UCSD-AML1 (cell line): ENCODE measurements around the gene GTSF1L.

ENCODE experiments used
- DNase-seq: peaks from one replicate; lab custom pipeline; 2025; ENCODE audit not compliant: unreplicated experiment; lab: John Stamatoyannopoulos, UW

Gene GTSF1L

DNA sequence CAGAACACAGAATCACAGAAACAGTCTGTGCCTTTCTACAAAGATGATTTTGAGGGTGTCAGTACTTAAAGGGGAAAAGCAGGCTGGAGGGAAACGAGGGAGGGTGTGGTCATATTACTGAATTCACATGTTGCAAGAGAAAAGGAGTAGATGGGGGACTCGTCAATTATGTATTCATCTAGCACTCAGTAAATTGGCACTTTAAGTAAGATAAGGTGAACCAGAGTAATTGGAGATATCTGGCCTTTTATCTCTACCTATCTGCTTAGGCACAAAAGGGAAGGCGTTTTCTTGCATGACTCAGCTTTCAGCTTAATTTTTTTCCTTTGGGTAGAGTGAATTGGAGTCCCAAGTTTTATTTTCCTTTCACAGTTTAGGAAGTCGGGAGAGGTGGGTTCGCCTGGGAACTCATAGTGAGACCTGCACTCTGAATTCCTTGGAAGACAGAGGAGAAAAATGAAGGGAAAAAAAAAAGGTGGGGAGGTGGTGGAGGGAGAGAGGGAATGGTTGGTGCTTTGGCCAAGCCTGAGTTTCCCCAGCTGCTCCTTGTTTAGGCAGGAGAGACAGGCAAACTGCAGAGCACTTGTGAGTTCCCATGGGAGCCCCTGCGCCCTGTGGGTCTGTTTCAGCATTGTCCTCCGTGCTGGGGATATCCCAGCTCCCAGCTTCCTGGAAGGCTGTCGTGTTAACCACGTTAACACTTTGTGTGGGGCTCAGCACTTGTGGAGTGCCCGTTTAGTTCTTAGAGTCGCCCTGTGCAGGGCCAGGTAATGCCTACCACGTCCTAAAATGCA, 19.7 kb upstream of the GTSF1L start:
- no peak for DNase-seq

DNA sequence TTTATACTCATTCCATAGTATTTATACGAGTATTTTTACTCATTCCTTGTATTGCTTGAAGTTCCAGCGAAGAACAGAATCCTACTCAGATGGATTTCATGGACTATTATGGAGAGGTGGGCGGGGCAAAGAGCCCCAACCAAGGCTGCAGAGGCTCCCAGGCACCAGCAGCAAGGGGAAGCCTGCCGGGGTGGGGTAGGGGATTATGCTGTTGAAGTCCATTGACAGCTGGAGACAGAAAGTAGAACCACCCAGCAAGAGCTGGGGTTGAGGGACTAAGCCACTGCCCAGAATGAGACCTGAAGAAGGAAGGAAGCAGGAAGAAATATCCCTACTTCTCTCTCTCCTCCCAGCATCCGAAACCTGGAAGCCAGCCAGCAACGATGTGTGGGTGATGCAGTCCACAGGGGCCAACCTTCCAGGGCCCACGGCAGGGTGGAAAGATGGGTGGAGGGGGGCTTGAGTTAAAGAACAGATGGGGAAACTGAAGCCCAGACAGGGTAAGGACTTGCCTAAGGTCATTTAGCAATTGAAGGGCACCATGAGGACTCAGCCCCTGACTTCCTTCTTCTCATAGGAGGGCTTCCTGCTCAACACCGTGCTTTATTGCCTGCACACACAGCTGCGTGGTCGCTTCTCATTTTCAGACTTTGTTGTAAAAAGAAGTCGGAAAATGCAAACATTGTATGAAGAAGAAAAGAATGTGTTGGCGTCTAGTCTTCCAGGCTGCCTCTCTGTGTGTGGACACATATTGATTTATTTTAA, 18.3 kb upstream of the GTSF1L start:
- peak; percentile 34 for DNase-seq

DNA sequence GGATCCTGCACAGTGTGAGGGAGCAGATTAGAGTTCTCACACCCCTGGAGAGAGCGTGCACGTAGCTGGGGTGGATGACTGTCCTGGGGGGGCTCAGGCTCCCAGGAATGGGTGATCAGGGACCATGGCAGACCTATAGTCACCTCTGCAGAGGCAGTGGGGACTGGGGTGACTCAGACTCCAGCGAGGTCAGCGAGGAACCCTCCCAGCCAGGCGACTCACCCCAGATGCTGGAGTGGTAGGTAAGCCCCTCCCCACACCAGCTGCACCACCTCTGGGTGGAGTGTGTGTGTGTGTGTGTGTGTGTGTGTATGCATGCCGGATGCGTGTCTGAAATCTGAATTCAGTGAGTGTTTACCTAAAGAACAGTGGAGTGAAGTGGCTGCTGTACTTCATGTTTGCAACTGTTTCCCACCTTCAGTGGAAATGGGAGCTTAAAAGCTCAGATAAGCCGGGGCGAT, 17.4 kb upstream of the GTSF1L start:
- DNase-seq: no peak

DNA sequence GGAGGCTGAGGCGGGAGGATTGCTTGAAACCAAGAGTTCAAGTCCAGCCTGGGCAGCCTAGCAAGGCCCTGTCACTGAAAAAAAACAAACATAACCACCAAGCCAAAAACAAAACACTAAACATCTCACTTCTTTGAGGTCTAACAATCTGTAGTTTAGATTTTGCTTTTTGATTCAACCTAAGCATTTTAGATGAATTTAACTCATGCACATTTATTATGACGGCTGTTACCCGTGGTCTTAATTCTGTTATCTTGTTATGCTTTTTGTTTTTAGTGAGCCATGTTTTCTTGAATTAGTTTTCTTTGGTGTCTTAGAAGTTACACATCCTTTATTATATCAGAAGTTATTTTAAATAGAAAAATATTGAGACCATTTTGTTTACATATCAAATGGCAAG, 13.8 kb upstream of the GTSF1L start:
- no peak for DNase-seq

DNA sequence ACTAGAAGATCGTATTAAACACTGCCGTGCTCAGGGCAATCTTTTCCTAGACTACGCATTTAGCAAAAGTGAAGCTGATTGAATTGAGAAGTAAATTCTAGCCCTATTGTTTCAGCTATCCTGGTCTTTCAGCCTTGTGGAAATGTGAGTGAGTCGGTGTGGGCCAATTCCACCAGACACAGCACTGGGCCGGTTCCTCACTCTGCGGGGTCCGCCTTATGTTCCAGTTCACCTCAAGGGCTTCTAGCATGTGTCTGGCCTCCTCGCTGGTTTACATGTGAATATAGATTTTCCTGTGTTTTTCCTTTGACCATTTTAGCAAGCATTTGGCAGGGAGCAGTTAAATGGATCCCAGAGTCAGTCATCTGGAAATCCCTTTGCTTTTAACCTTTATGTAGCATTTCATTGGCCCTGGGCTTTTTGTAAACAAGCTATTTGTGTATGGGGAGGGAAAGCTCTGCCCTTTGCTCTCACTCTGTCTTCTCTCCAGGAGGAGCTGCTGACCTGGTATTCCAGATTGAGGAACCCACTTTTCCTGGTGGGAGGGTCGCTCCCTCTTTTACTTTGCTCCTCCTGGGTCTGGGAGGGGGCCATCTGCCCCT, 12.4 kb upstream of the GTSF1L start:
- DNase-seq: no peak

DNA sequence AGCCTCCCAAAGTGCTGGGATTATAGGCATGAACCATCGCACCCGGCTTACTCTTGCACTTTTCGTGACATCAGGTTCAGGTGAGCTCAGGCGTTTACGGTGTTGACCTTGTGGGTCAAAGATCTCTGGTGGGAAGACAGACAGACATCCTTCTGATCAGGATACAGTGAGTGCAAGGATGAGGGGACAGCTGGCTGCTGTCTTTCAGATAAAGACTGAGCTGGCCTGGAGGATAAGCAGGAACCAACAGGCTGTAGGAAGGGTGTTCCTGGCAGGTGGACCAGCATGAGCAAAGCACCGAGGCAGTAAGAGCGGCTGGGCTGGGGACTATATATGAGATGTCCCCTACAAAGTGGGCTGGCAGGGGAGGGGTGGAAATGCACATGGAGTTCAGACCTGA, 11.1 kb upstream of the GTSF1L start:
- DNase-seq: no peak

DNA sequence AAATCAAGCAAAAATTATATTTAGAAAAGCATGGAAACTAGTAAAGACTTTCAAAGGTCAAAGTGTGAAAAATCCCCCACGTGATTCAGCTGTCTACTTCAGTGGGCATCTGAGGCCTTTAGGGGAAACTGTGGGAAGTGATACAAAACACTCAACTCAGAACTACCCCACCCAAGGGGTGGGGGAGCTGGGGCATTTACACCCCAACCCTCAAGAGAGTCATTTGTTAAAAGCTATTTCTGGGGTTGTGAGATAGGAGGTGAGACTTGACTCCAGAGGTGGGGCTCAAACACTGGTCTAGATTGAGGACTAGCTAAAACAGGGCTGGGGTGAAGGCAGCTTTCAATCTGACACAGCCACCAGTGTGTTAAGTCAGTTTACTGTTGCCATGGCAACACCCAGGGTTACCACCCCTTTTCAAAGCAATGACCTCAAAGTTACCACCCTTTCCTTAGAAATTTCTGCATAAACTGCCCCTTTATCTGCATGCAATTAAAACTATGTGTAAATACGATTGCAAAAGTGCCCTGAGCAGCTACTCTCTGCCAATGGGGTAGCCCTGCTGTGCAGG, 9.9 kb upstream of the GTSF1L start:
- DNase-seq: no peak

DNA sequence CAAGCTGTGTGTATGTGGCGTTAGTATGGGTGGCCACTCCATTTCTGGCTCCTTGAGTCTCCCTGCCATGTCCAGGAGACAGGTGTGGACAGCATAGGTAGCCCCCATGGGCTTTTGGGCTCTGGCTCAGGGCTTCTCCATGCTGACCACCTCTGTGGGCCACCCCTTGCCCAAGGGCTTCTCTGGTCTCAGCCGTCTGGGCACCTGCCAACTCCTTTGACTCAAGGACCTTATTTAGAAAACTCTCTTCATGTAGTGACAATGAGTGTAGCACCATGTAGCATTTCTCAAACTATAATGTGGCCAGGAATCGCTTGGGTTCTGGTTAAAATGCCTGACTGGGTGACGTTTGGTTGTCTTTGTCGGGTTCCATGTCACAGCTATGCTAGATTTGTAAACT, 5.1 kb upstream of the GTSF1L start:
- DNase-seq: no peak

DNA sequence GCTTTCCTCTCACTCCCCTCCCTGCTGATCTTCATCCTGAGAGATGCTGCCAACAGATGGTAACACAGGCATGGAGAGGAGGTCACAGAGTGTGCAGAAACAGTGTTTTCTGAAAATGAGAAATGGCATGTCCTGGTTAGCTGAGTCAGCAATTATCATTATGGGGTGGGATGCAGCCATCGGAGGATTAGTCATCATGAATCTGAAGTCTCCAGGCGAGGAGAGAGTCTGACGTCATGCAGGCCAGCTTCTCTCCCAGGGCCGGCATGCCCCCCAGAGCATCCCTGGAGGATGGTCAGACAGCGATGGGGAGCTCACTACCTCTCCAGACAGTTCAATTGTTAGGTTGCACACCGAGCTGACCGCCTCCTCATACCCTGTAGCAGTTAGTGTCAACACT, 4.7 kb upstream of the GTSF1L start:
- no peak for DNase-seq

DNA sequence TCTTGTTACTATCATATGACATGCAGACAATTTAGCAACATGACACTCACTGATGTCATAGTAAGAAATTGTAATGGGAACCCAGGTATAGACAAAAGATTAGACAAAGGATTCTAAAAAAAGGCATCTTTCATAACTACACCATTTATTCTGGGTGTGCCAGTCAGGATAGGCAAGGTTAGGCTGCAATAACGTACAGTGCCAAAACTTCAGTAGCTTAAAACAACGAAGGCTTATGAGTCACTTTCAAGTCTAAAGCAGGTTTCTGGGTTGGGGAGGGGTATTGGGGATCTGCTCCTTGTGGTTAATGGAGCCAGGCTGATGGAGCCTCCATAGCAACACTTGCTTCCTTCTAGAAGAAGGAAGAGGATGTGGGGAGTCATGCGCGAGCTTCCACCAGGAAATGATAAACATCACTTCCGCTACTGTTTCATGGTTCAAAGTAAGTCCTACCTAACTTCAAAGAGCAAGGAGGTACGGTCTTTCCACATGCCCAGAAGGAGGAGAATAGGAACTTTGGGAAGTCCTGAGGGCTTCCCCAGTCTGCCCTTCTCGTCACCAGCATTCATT, 2.0 kb upstream of the GTSF1L start:
- DNase-seq: peak; percentile 28

DNA sequence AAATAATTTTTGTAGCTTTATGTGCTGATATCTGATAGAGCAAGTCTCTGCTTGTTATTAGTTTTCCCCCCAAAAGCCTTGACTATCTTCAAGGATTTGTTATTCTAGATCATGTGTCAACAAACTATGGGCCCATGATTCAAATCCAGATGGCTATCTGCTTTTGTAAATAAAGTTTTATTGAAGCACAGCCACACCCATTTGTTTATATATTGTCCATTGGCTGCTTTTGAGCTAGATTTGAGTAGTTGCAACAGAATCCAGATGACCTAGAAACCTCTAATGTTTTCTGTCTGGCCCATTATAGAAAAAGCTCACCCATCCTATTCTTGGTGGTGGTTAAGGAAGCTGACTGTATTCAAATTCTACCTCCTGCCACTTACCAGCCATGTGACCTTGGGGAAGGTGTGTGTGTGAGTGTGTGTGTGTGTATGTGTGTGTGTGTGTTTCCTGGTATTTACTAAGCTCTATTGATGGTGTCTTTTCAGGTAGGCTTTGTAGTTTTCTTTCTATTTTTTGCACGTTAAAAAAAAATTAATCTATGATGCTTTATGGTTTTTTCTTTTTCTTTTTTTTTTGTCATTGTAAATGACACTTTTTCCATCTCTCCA, 1.3 kb upstream of the GTSF1L start:
- DNase-seq: no peak

DNA sequence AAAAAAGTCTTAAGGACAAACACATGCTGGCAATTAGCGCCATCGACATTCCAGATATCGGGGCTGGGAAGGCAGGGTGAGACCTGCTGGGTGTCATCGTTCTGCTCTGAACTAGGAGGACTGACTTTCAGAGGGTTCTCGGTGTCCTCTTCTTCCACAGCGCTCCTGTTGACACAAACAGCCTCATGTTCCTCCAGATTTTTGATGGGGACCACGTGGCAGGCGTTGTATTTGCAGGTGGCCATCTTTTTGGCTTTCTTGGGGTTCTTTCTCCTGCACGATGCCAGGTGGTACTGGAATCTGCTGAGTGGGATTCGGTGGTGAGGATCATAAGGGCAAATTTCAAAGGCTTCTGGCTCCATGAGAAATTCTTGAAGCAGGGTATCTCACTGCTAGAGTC, 469 bp downstream of the GTSF1L start:
- DNase-seq: no peak

DNA sequence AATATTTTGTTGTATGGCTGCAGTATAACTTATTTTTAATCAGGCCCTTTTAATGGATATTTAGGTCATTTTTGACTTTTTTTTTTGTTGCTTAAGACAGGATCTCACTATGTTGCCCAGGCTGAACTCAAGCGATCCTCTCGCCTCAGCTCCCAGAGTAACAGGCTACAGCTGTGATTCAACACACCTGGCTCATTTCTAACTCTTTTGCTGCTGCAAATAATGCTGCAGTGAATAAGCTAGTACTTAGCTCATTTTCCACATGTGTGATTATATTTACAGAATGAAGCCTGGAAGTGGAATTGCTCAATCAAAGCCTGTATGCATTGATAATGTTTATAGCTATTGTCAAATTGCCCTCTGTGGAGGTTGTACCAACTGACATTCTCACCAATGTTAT, 1.1 kb downstream of the GTSF1L start:
- no peak for DNase-seq

DNA sequence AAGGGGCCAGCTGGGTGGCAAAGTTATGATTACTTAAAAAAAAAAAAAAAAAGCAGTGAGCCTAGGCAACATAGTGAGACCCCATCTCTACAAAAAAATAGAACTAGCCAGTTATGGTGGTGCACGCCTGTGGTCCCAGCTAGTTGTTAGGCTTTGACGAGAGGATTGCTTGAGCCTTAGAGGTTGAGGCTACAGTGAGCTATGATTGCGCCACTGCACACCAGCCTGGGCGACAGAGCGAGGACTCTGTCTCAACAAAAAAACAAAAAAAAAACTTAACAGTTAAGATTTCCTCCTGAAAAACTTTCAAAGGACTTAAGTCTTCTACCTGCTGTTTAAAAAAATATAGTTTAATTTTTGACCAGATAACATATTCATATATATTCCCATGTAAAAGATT, 2.4 kb downstream of the GTSF1L start:
- DNase-seq: no peak

DNA sequence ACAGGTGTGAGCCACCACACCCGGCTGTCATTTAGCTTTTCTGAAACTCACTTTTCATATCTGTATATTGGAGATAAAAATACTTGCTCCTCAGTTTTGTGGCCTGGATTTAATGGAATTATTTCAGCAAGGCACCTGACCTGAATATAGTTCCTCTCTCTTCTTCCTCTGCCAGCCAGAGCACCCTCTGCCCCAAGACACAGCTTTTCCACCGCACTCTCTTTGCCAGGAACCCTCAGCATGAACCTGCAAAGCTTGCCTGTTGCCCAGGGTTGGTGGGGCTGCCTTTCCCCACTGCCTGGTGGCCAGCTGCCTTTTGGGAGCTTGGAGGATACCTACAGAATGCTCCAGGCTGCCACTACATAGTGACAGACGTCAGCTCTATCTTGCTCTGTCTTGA, 3.1 kb downstream of the GTSF1L start:
- no peak for DNase-seq

DNA sequence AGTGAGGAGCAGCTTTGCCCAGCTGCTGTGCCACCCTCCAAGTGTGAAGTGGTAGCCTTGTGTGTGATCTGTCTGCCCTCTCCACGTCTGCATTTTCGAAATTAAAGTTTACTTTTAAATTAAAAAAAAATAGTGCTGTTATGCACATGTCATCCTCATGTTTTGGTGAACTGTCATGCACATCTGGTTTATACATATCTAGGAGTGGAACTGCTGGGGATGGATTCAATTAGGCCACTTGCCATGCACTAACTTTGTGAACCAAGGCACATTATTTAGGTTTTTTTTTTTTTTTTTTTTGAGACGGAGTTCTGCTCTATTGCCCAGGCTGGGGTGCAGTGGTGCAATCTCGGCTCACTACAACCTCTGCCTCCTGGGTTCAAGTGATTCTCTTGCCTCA, 3.6 kb downstream of the GTSF1L start:
- no peak for DNase-seq

DNA sequence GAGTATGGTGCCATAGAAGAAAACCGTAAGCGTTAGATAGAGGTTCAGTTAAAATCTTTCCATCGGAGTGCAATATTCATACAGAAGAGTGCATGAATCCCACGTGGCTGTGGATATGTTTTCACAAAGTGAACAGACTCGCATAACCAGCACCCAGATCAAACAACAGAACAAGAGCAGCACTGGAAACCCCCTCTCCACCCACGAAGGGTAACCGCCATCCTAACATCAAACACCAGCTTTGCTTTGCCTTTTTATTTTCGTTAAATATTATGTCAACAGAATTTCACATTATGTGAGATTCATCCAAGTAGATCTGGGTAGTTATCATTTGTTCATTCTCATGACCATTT, 4.7 kb downstream of the GTSF1L start:
- DNase-seq: no peak

DNA sequence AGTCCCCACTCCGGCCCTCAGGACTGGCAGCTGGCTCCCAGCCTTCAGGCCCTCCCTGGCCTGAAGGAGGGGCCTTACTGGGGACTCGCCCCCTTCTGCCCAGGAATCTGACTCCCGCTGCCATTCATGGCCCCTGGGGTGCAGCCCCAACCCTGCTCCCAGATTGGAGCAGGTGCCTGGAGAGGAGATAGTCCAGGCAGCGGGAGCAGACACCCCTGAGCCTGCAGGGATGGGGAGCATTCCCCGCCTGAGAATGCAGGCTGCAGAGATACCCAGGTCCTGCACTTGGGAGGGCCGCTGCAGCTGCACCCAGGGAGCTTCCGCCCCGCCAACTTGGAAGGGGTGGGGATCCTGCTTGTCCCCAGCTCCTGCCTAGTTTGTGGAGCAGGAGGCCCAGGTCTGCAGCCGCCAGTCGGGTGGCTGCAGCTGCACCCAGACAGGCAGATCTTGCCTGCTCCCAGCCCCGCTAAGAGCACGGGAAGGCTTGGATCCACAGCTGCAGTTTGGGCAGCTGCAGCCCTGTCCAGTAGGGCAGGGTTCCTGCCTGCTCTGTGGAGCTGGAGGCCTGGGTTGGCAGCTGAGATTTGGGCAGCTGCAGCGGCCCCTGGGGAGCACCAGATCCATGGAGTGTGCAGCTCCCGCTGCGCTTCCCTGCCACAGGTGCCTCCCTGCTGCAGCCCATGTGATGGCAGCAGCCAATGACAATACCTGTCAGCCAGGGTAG, 5.2 kb downstream of the GTSF1L start:
- no peak for DNase-seq

DNA sequence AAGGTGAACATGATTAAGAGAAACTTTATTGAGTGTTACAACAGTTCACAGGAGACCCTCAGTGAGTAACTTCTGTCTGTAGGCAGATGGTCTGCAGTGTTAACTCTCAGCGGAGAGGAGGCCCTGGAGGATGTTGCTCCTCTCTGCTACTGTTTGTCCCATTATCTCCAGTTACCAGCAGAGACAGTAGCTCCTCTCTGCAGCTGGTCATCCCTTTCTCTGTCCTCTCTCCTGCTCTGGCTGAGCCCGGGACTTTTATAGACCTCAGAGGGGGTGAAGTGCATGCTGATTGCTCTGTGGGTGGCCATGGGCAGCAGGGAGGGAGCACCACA, 5.7 kb downstream of the GTSF1L start:
- no peak for DNase-seq

DNA sequence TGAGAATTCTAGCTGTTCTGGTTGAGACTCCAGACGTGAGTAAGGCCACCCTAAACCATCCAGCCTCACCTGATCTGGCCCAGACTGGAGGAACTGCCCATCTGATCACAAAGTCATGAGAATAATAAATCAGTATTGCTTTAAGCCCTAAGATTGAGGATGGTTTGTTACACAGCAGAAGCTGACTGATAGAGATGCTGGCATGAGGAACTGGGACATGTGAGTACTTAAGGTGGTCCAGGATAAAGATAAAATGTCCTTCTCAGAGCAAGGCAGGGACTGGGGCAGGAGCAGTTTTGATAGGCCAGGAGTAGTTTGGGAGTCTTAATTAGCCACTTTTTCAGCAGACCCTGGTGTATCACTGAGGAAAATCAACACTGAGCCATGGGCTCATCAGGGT, 6.8 kb downstream of the GTSF1L start:
- no peak for DNase-seq

DNA sequence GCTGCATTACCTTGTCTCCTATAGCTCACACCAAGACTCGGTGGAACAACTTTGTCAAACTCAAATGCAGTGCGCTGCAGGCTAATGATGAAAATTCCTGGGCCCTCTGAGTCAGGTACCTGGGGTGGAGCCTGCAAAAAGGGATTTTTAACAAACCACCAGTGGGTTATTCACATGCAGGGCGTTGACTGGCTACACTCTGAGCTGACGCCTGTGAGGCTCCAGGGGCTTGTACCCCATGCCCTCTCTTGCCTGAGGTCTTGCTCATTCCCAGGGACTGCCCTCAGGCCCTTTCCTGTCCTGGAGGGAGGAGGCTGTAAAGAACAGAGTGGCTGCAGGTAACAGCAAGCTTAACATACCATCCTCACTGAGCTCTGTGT, 9.2 kb downstream of the GTSF1L start:
- DNase-seq: no peak
